HUES6 (cell line): Measurements from ENCODE around the gene FLT4.

Experiments
- H3K27ac ChIP-seq: 2 replicates; pipeline ENCODE4 v1.7.0; 2013; ENCODE audit warnings: low read depth, mild to moderate bottlenecking, low read length, inconsistent platforms
- H3K27me3 ChIP-seq: 2 replicates; pipeline ENCODE4 v1.6.1; 2013; ENCODE audit warnings: low read length; ENCODE audit not compliant: control insufficient read depth, insufficient read depth
- H3K36me3 ChIP-seq: 2 replicates; pipeline ENCODE4 v1.6.1; 2013; ENCODE audit warnings: low read length; ENCODE audit not compliant: control insufficient read depth, insufficient read depth
- H3K4me1 ChIP-seq: 2 replicates; pipeline ENCODE4 v1.6.1; 2013; ENCODE audit warnings: low read length; ENCODE audit not compliant: control insufficient read depth, insufficient read depth
- H3K4me3 ChIP-seq: 2 replicates; pipeline ENCODE4 v1.5.1; 2013; ENCODE audit warnings: low read depth, low read length
- H3K9ac ChIP-seq: one replicate; pipeline ENCODE4 v1.6.1; 2013; ENCODE audit warnings: mild to moderate bottlenecking, low read length
- H3K9me3 ChIP-seq: 2 replicates; pipeline ENCODE4 v1.6.1; 2013; ENCODE audit warnings: low read depth, low read length; ENCODE audit not compliant: control insufficient read depth, insufficient read depth

The FLT4 gene

DNA sequence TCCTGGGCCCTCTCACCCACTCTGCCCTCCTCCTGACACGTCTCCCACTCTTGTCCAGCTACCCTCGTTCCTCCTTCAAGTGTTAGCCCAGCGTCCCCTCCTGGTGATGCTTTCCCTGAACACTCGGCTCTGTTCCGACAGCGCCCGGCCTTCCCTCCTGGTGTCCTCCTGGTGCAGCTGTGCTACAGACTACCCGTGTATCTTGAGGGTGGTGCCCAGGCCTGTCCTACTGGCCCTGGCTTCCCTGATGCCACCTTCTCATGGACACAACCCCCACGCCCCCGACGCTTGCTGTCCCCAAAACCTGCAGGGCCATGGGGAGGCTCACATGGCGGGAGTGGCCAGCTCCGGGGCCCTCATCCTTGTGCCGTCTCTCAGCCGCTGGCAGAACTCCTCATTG lies 36.7 kb downstream of the FLT4 start:
- Histone ChIP-seq H3K36me3 (no peaks in the 10 kb centered on the region), H3K9ac (no peak overlapping the region), H3K27me3 (peaks cover 9% of the 10 kb centered on the region)

DNA sequence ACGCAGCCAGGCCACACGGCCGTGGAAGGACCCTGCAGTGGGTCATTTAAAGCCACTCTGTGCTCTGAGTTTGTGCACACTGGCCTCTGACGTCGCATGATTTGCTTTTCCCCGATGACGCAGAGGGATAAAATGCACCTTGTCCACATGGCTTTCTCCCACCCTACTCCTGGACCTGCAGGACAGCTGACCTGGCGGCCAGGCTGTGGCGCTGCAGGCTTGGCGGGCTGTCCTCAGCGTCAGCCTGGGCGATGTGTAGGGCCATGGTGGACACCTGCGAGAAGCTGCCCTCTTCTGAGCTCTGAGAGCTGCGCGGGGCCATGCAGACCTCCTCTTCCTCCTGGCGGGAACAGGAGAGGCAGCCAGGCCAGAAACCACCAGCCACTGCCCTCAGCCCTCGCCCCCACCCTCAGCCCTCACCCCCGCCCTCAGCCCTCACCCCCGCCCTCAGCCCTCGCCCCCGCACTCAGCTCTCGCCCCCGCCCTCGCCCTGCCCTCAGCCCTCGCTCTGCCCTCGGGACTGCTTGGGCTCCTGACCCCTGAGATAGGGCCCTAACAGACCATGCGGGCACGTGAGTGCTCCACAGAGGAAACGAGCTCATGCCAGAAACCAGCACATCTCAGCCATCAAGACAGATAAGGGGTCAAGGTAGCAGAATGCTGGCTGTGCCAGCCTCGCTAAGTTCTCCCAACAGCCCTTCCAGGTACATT lies 38.1 kb downstream of the FLT4 start:
- Histone ChIP-seq H3K4me3 (no peak overlapping the region), H3K9me3 (no peaks in the 10 kb centered on the region), H3K9ac (no peak overlapping the region), H3K36me3 (no peaks in the 10 kb centered on the region), H3K4me1 (peaks cover 4% of the 10 kb centered on the region; the same call in 1 of the 2 replicates), H3K27me3 (peaks cover 2% of the 10 kb centered on the region; the same call in 1 of the 2 replicates), H3K27ac (no peak overlapping the region)

More for the DNA sequence above, 36.7 kb downstream of the FLT4 start:
- peaks cover 4% of the 10 kb centered on the region; the same call in 1 of the 2 replicates for H3K4me1 ChIP-seq
- H3K4me3 ChIP-seq: no peak overlapping the region
- H3K9me3 ChIP-seq: no peaks in the 10 kb centered on the region
- no peak overlapping the region for H3K27ac ChIP-seq

DNA sequence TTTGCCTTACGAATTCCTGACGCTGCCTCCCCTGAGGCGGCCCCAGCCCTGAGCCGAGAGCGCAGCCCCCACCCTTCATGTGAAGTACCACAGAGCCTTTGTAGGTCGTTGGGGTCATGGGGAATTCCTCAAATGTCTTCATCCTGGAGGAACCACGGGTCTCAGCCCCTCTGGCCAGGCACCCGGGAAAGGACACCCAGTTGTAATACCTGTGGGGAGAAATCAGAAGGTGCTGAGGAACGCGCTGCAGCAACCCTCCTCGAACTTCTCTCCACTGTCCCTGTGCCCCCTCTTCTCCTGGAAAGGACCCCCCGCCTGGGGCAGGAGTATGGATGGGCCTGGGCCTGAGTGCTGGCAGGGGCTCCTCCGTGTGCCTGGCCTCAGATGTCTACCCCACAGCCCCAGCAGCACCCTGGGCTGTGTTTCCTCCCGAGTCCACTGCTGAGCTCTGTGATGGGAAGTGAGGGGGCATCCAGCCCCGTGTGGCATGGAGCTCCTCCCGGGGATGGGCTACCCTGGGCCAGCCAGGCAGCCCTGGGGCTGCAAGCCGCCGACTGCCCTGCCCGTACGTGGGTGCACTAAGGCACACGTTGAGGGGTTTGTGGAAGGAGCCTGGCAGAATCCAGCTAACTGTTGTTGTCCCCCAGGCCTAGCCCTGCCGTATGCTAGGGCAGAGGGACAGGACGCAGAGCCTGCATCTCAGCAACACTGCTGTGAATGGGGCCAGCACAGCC lies 39.4 kb downstream of the FLT4 start:
- Histone ChIP-seq H3K36me3 (no peaks in the 10 kb centered on the region), H3K27me3 (no peaks in the 10 kb centered on the region), H3K9me3 (no peaks in the 10 kb centered on the region), H3K4me3 (no peak overlapping the region), H3K9ac (no peak overlapping the region), H3K4me1 (peaks cover 4% of the 10 kb centered on the region; the same call in 1 of the 2 replicates), H3K27ac (no peak overlapping the region)

DNA sequence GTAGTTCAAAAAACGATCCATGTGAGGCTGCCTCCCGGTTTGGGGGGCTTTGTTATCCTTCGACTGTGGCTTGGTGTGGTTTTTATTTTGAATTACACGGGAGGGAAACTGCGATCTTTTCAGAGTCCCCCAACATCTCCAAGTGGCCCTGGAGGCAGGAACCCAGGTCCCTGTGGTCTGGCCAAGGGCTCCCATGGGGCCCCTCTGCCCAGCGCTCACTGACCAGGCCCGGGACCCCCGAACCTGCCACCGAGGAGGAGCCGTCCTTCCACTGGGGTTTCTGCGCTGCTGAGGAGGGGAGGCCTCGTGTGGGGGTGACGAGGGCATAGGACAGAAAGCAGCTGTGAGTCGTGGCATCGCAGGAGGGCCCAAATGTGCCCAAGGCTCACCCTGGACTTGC lies 40.0 kb downstream of the FLT4 start:
- H3K4me3 ChIP-seq: no peak overlapping the region
- H3K36me3 ChIP-seq: no peaks in the 10 kb centered on the region
- H3K27me3 ChIP-seq: no peaks in the 10 kb centered on the region
- no peaks in the 10 kb centered on the region for H3K9me3 ChIP-seq
- peaks cover 4% of the 10 kb centered on the region; the same call in 1 of the 2 replicates for H3K4me1 ChIP-seq
- H3K9ac ChIP-seq: no peak overlapping the region
- no peak overlapping the region for H3K27ac ChIP-seq

DNA sequence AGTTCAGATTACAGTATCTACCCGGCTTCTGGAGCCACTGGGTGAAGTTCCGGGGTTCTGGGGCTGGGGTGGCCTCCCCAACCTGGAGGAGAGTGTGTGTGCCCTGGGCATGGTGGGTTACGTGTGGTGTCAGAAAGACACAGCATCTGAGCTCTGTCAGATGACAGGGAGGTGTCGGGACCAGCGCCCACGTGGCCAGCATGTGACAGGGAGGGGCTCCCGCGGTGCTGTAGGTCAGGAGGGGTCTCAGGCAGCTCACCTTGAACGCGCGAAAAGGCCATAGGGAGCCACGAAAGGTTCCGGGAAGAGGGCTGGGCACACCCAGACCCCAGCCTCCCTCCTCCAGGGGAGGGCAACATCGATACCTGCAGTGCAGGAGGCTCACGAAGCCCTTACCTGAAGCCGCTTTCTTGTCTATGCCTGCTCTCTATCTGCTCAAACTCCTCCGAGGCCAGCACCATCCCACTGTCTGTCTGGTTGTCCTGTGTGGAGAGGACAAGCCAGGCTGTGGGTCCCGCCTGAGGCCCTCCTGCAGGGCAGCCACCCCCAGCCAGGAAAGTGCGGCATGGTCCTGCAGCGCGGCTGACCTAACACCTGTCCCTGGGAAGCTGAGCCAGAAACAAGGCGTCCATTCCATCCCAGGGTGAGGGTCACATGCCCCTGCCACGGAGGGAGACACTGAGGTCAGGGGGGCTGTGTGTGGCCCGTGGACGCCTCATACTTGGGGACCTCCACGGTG lies 40.7 kb downstream of the FLT4 start:
- H3K27me3 ChIP-seq: no peaks in the 10 kb centered on the region
- H3K9ac ChIP-seq: no peak overlapping the region
- H3K27ac ChIP-seq: no peak overlapping the region
- H3K36me3 ChIP-seq: no peaks in the 10 kb centered on the region
- peaks cover 4% of the 10 kb centered on the region; the same call in 1 of the 2 replicates for H3K4me1 ChIP-seq
- no peaks in the 10 kb centered on the region for H3K9me3 ChIP-seq
- no peak overlapping the region for H3K4me3 ChIP-seq

DNA sequence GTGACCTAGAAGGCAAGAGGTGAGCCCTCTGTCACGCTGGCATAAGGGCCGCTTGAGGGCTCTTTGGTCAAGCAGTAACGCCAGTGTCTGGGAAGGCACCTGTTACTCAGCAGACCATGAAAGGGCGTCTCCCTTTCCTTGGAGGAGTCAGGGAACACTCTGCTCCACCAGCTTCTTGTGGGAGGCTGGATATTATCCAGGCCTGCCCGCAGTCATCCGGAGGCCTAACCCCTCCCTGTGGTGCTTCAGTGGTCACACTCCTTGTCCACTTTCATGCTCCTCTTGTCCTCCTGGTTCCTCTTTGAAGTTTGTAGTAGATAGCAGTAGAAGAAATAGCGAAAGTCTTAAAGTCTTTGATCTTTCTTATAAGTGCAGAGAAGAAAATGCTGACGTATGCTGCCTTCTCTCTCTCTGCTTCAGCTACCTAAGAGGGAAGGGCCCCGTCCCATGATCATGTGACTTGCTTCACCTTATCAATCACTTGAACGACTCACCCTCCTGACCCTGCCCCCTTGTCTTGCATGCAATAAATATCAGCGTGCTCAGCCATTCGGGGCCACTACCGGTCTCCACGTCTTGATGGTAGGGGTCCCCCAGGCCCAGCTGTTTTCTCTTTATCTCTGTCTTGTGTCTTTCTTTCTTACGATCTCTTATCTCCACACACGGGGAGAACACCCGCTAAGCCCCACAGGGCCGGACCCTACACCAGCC lies 41.4 kb downstream of the FLT4 start:
- H3K9me3 ChIP-seq: no peaks in the 10 kb centered on the region
- H3K4me3 ChIP-seq: no peak overlapping the region
- H3K4me1 ChIP-seq: peaks cover 4% of the 10 kb centered on the region; the same call in 1 of the 2 replicates
- no peaks in the 10 kb centered on the region for H3K36me3 ChIP-seq
- no peaks in the 10 kb centered on the region for H3K27me3 ChIP-seq
- no peak overlapping the region for H3K27ac ChIP-seq
- H3K9ac ChIP-seq: no peak overlapping the region

DNA sequence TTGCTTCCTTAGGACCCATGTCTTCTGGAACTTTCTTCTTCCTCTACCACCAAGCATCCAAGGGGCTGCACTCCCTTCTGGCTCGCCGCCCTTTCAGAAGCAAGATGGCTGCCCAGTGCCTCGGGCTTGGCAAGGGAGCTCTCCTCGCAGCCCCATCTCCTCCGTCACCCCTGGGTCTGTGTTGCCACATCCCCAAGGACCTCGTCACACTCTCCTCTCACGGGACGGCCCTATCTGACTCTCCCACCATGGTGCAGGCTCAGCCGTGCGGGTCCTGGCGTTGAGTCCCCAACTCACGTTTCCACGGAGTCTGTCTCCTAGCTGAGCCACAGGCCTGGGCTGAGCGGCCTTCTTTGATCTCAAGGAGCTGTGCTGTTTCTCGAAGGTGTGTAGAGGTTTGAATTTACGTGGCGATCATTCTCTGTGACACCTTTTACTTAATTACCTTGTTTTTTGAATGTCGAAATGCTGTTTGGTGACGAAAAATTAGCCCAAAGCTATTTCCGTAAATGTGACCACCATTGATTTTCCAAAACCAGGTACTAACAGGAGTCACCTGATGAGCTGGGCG lies 43.1 kb downstream of the FLT4 start:
- Histone ChIP-seq H3K27ac (no peak overlapping the region), H3K27me3 (no peaks in the 10 kb centered on the region)

DNA sequence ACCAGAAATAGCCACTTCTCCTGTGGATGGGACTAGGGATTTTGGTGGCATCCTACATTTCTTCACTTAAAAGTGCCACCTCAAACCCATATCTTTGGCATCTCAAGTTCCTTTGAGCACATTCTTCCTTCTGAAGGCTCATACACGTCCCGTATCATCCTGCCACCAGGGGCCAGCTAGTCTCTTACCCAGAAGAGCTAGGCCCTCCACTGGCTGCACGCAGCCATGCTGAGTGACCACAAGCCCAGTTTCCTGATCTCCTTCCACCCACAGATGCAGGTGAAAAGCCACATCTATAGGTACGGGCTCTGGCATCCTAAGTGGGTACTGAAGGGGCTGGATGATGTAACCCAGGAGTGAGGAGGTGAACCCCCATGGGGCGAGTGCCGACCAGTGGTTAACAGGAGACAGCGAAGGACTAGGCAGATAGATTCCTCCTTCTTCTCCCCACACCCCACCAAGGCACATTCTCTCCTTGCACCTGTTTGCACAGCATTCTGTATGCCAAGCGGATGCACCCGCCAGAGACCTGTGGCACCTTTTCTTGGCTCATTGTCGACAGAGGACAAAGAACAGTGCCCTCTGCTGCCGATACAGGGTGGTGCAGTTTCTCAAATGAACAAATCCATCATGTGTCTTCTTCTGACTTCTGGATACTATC lies 43.7 kb downstream of the FLT4 start:
- Histone ChIP-seq H3K27me3 (no peaks in the 10 kb centered on the region), H3K27ac (no peak overlapping the region), H3K4me3 (no peak overlapping the region), H3K36me3 (no peaks in the 10 kb centered on the region), H3K4me1 (peaks cover 4% of the 10 kb centered on the region; the same call in 1 of the 2 replicates), H3K9ac (no peak overlapping the region), H3K9me3 (no peaks in the 10 kb centered on the region)

More for the DNA sequence above, 43.1 kb downstream of the FLT4 start:
- Histone ChIP-seq H3K9me3 (no peaks in the 10 kb centered on the region), H3K4me1 (peaks cover 4% of the 10 kb centered on the region; the same call in 1 of the 2 replicates), H3K36me3 (no peaks in the 10 kb centered on the region), H3K4me3 (no peak overlapping the region), H3K9ac (no peak overlapping the region)

DNA sequence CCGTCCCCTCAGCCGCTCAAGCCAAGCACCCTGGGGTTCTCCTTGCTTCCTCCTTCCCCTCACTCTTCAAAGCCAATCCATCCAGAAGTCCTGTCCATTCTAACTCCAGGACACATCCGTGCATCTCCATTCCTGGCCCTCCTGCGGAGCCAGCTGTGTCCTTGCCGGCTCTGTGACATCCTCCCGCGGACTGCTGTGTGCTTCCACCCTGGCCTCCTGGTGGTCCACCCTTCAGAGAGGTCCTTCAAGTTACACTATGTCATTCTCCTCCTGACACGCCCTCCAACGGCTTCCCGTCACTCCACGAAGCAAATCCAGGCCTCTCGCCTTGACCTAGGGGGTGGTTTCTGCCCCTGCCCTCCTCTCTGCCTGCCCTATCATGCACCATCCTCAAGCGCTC lies 45.1 kb downstream of the FLT4 start:
- Histone ChIP-seq H3K9me3 (no peaks in the 10 kb centered on the region), H3K9ac (no peak overlapping the region), H3K27me3 (no peaks in the 10 kb centered on the region), H3K27ac (no peak overlapping the region), H3K4me1 (peaks cover 4% of the 10 kb centered on the region; the same call in 1 of the 2 replicates), H3K4me3 (no peak overlapping the region), H3K36me3 (no peaks in the 10 kb centered on the region)

DNA sequence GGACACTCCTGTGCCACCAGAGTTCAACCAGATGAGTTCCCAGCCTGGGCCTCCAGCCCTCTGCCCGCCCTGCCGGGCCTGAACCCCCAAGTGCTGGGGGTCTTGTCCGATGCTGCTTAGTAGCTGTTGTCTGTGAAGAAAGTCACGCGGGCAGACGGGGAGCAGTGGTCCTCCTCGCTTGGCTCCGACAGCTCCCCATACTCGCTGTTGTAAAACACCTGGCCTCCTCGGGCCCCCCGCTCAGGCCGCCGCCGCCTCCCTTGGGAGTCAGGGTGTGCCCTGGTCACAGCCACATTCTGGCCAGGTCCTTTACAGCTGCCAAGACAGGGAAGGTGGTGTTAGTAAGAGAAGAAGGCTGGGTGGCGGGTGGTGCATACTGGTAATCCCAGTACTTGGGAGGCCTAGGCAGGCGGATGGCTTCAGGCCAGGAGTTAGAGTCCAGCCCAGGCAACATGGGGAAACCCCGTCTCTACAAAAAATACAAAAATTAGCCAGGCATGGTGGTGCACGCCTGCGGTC lies 46.3 kb downstream of the FLT4 start:
- Histone ChIP-seq H3K4me3 (no peak overlapping the region), H3K27me3 (no peaks in the 10 kb centered on the region), H3K4me1 (peaks cover 3% of the 10 kb centered on the region; the same call in 1 of the 2 replicates), H3K9me3 (no peaks in the 10 kb centered on the region), H3K27ac (no peak overlapping the region), H3K36me3 (no peaks in the 10 kb centered on the region), H3K9ac (no peak overlapping the region)
